Measurements from ENCODE around the gene BCL7C. TPM values are rescaled to one million over a fixed set of nuclear protein-coding genes. Genes with fewer than 3 reads are reported as not detected.

Gene BCL7C
- total RNA-seq (2013; cell fraction: nucleolus; rRNA removed), result 7.3 and 8.8 TPM in 2 replicates
- total RNA-seq (2014; rRNA removed), result 21.7 and 30.5 TPM in 2 replicates
- 9.0 and 12.0 TPM in 2 replicates for total RNA-seq (2014; rRNA removed; fragmentation: Illumina TruSeq; extraction: Trizol)
- total RNA-seq (2021), result 20.2 and 20.3 TPM in 2 replicates
- 3.3 TPM for polyA plus RNA-seq (2011; ENCODE audit: low read depth)
- polyA plus RNA-seq (2011; rRNA removed), result 10.5 and 15.3 TPM in 2 replicates
- polyA plus RNA-seq (2011; cell fraction: cytosol; rRNA removed), result 14.9 and 26.6 TPM in 2 replicates
- 9.7 and 9.9 TPM in 2 replicates for polyA plus RNA-seq (2011; cell fraction: nucleus; rRNA removed)
- 9.6 and 11.8 TPM in 2 replicates for polyA plus RNA-seq (2012)
- polyA plus RNA-seq (2014; fragmentation: Illumina TruSeq; extraction: Trizol), result 2.6 and 8.5 TPM in 2 replicates
- 1 to 10 TPM; 1.1 to 2.1 TPM for polyA plus RNA-seq (2014; fragmentation: Nextera tagmentation; extraction: Ambion mirVana)
- 28.1 and 37.3 TPM in 2 replicates for polyA plus RNA-seq (2014; rRNA removed)
- polyA plus RNA-seq (2016; fragmentation: Nextera tagmentation; extraction: Ambion mirVana), result 10 to 100 TPM in 1 of 2 experiments, 1 to 10 TPM in 1; 9.7 to 26.6 TPM
- polyA minus RNA-seq (2011; rRNA and poly(A)+ RNA removed), result 2.3 and 4.8 TPM in 2 replicates
- polyA minus RNA-seq (2011; cell fraction: cytosol; rRNA and poly(A)+ RNA removed), result 2.8 and 5.7 TPM in 2 replicates
- polyA minus RNA-seq (2011; cell fraction: nucleus; rRNA and poly(A)+ RNA removed), result 1.3 and 1.6 TPM in 2 replicates
- percentile 52 among the genes with signal in this experiment for Bru-seq, nascent RNA
- BruChase-seq, experiment 1, labeled RNA remaining after a 6-hour chase, result percentile 58 among the genes with signal in this experiment
- percentile 56 among the genes with signal in this experiment for BruChase-seq, experiment 2, labeled RNA remaining after a 2-hour chase
- long read RNA-seq, experiment 1, transcript BCL7C-201 (6 exons, 1,740 nt), result major isoform, 6 of 9 reads
- long read RNA-seq, experiment 1, partial matches to known transcripts, result 1 of 9 reads
- long read RNA-seq, experiment 1, other reads (novel, unspliced or antisense), result 1 of 9 reads
- long read RNA-seq, experiment 2, result 0 reads

DNA sequence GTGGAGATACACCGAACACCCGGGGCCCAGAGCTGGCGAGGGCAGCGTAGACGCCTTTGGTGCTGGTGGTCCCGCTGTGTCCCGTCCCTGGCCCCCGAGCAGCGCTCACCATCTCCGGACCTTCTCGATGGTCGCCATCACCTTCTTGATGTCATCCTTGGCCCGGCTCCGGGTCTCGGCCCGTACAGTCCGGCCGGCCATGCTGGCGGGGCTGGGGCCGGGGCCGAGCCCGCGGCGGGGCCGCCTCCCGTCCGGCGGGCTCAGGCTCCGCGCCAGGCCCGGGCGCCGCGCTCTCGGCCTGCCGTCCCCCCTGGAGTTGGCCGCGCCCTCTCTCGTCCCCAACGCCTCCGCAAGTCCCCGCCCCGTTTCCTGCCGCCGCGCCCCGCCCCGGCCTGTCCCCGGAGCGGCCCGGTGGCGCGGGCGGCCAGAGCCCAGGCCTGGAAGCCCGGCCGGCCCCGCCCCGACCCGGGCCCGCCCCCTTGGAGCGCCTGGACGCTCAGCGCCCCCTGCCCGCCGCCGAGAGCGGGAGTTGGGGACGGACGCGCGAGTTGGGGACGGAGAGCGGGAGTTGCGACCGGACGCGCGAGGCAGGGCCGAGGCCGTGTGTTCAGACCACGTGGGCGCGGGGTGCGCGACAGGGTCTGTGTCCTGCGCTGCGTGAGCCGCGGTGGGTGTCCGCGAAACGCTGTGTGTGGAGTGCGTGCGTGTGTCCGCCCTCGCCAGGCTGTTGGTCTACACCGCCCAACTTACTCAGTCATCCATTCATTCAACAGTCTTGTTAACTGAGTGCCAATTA lies at the start of gene BCL7C:
Gene BCL7C, minus strand, starts transcription at position 334 of the 796 bp plus-strand sequence. Its CDS starts 133 bp downstream, at position 201.
- ATAC-seq (peak; percentile 90), DNase-seq (ENCODE audit: low read depth, low spot score) (no peak), FAIRE-seq (no peak)
- Histone ChIP-seq H3K4me3 (peak within 1 kb of the TSS; percentile 93), H3K4me1 (ENCODE audit: control insufficient read depth, insufficient read depth, low read length) (peaks cover 25% of the 10 kb centered on the region), H4K20me1 (ENCODE audit: control insufficient read depth, insufficient read depth) (no peaks in the 10 kb centered on the region), H3K27ac (ENCODE audit: control insufficient read depth, insufficient read depth) (peak within 1 kb of the TSS; percentile 58), H3K4me2 (ENCODE audit: control insufficient read depth, insufficient read depth) (peak within 1 kb of the TSS; percentile 97), H3K9me3 (replicated peaks; ENCODE audit: control insufficient read depth, insufficient read depth, low read length) (no peaks in the 10 kb centered on the region), H2AFZ (ENCODE audit: control insufficient read depth, low read depth, low read length) (peak within 1 kb of the TSS; percentile 89), H3K27me3 (replicated peaks in 1 of 2; ENCODE audit: control insufficient read depth in 2 of 2, insufficient read depth in 2 of 2, low read length in 1 of 2) (no peaks in the 10 kb centered on the region), H3K9ac (ENCODE audit: control insufficient read depth, insufficient read depth, low read length) (peak within 1 kb of the TSS; percentile 83), H3K36me3 (ENCODE audit: control insufficient read depth in 2 of 2, insufficient read depth in 2 of 2, low read length in 1 of 2) (peaks cover 0 to under 1% of the 10 kb centered on the region in 2 experiments; a peak in 2 of 4 replicates), H3K79me2 (ENCODE audit: control insufficient read depth, insufficient read depth, low read length) (peaks cover 1% of the 10 kb centered on the region; the same call in 1 of the 2 replicates)
- BruUV-seq (replicated peaks), result no TSS peak
- ChIA-PET CTCF (interaction anchor here (0.7 to 5.4 kb wide), 6 partner anchors 9 to 56 kb away, joined by 3 to 32 read pairs (median 4); no protein-coding TSS in a partner anchor), SMC1A (ENCODE audit: uncharacterized antibody, unreplicated experiment) (no interaction called here), RAD21 (ENCODE audit: unreplicated experiment) (interaction anchor here (0.9 to 3.0 kb wide), 3 partner anchors 8 to 49 kb away, joined by 4 to 22 read pairs (median 6); no protein-coding TSS in a partner anchor), POLR2A (interaction anchor here (0.6 to 1.5 kb wide), 4 partner anchors 18 to 82 kb away, joined by 4 to 10 read pairs (median 6); no protein-coding TSS in a partner anchor)
- WGBS (ENCODE audit: insufficient coverage, insufficient replicate concordance, low lambda C conversion rate, missing lambda C conversion rate), result under 1% methylated on average over 68 of the region's 97 CpGs
- in situ Hi-C loops (cut with MboI) (no loop called here), intact Hi-C loops (cut with micrococcal nuclease; ENCODE audit: unreplicated experiment) (loop anchor here (2.0 to 10.0 kb wide), 2 partner anchors 49 to 239 kb away; partner anchors contain the start of genes FBRS and PRR14)
- TF ChIP-seq, protein P1, sequence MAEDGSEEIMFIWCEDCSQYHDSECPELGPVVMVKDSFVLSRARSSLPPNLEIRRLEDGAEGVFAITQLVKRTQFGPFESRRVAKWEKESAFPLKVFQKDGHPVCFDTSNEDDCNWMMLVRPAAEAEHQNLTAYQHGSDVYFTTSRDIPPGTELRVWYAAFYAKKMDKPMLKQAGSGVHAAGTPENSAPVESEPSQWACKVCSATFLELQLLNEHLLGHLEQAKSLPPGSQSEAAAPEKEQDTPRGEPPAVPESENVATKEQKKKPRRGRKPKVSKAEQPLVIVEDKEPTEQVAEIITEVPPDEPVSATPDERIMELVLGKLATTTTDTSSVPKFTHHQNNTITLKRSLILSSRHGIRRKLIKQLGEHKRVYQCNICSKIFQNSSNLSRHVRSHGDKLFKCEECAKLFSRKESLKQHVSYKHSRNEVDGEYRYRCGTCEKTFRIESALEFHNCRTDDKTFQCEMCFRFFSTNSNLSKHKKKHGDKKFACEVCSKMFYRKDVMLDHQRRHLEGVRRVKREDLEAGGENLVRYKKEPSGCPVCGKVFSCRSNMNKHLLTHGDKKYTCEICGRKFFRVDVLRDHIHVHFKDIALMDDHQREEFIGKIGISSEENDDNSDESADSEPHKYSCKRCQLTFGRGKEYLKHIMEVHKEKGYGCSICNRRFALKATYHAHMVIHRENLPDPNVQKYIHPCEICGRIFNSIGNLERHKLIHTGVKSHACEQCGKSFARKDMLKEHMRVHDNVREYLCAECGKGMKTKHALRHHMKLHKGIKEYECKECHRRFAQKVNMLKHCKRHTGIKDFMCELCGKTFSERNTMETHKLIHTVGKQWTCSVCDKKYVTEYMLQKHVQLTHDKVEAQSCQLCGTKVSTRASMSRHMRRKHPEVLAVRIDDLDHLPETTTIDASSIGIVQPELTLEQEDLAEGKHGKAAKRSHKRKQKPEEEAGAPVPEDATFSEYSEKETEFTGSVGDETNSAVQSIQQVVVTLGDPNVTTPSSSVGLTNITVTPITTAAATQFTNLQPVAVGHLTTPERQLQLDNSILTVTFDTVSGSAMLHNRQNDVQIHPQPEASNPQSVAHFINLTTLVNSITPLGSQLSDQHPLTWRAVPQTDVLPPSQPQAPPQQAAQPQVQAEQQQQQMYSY (CRISPR knock-in tag; IDR thresholded peaks at IDR 0.05), result no peak
- TF ChIP-seq RAD51 (IDR thresholded peaks at IDR 0.05), result no peak
- TF ChIP-seq, protein P2, sequence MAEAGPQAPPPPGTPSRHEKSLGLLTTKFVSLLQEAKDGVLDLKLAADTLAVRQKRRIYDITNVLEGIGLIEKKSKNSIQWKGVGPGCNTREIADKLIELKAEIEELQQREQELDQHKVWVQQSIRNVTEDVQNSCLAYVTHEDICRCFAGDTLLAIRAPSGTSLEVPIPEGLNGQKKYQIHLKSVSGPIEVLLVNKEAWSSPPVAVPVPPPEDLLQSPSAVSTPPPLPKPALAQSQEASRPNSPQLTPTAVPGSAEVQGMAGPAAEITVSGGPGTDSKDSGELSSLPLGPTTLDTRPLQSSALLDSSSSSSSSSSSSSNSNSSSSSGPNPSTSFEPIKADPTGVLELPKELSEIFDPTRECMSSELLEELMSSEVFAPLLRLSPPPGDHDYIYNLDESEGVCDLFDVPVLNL (IDR thresholded peaks at IDR 0.05; ENCODE audit: low read depth, low read length), result no peak
- TF ChIP-seq POU2F2 (IDR thresholded peaks at IDR 0.05; ENCODE audit: borderline replicate concordance, low read depth, low read length), result peak; percentile 13; the same call in 1 of the 3 replicates
- TF ChIP-seq FOXM1 (IDR thresholded peaks at IDR 0.05; ENCODE audit: low read depth, low read length), result no peak
- TF ChIP-seq, protein P3, sequence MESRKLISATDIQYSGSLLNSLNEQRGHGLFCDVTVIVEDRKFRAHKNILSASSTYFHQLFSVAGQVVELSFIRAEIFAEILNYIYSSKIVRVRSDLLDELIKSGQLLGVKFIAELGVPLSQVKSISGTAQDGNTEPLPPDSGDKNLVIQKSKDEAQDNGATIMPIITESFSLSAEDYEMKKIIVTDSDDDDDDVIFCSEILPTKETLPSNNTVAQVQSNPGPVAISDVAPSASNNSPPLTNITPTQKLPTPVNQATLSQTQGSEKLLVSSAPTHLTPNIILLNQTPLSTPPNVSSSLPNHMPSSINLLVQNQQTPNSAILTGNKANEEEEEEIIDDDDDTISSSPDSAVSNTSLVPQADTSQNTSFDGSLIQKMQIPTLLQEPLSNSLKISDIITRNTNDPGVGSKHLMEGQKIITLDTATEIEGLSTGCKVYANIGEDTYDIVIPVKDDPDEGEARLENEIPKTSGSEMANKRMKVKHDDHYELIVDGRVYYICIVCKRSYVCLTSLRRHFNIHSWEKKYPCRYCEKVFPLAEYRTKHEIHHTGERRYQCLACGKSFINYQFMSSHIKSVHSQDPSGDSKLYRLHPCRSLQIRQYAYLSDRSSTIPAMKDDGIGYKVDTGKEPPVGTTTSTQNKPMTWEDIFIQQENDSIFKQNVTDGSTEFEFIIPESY (IDR thresholded peaks at IDR 0.05), result no peak
- no peak for TF ChIP-seq ZBED1 (IDR thresholded peaks at IDR 0.05; ENCODE audit: borderline replicate concordance)
- TF ChIP-seq, protein P4, sequence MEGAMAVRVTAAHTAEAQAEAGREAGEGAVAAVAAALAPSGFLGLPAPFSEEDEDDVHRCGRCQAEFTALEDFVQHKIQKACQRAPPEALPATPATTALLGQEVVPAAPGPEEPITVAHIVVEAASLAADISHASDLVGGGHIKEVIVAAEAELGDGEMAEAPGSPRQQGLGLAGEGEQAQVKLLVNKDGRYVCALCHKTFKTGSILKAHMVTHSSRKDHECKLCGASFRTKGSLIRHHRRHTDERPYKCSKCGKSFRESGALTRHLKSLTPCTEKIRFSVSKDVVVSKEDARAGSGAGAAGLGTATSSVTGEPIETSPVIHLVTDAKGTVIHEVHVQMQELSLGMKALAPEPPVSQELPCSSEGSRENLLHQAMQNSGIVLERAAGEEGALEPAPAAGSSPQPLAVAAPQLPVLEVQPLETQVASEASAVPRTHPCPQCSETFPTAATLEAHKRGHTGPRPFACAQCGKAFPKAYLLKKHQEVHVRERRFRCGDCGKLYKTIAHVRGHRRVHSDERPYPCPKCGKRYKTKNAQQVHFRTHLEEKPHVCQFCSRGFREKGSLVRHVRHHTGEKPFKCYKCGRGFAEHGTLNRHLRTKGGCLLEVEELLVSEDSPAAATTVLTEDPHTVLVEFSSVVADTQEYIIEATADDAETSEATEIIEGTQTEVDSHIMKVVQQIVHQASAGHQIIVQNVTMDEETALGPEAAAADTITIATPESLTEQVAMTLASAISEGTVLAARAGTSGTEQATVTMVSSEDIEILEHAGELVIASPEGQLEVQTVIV (IDR thresholded peaks at IDR 0.05; ENCODE audit: borderline replicate concordance, partially characterized antibody), result no peak

Data from GM12878 (cell line).